ENCODE data around the gene SUB1.

The SUB1 gene

DNA sequence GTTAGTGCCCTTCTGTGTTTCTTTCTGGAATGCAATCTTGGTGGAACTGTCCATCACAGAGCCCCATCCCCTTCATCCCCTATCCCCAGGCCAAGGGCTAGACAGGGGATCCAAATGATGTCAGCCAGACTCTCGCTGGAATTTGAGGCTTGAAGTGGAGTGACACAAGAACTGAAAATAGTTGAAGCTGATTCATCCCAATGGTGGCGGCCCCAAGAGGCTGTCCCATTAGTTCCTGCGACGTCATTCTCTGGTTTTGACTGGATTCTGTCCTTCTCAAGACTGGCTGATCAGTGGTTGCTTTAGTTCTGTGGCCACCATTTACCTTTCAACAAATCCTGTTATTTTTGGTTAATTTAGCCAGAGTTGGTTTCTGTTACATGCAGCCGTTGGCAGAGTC, 59.9 kb downstream of the SUB1 start:
- Histone ChIP-seq H3K4me3 (replicated peaks; ENCODE audit: insufficient read depth, low read length) (no peak overlapping the region), H3K27me3 (ENCODE audit: insufficient read depth, poor library complexity, severe bottlenecking) (no peaks in the 10 kb centered on the region), H3K27ac (replicated peaks) (no peak overlapping the region)
- TF ChIP-seq GABPA (IDR thresholded peaks at IDR 0.05; ENCODE audit: low read depth): no peak
- TF ChIP-seq POLR2AphosphoS5 (IDR thresholded peaks at IDR 0.05; ENCODE audit: low read depth): no peak
- no peak for DNase-seq (ENCODE audit: low read depth in 1 of 2, low spot score in 1 of 2)

DNA sequence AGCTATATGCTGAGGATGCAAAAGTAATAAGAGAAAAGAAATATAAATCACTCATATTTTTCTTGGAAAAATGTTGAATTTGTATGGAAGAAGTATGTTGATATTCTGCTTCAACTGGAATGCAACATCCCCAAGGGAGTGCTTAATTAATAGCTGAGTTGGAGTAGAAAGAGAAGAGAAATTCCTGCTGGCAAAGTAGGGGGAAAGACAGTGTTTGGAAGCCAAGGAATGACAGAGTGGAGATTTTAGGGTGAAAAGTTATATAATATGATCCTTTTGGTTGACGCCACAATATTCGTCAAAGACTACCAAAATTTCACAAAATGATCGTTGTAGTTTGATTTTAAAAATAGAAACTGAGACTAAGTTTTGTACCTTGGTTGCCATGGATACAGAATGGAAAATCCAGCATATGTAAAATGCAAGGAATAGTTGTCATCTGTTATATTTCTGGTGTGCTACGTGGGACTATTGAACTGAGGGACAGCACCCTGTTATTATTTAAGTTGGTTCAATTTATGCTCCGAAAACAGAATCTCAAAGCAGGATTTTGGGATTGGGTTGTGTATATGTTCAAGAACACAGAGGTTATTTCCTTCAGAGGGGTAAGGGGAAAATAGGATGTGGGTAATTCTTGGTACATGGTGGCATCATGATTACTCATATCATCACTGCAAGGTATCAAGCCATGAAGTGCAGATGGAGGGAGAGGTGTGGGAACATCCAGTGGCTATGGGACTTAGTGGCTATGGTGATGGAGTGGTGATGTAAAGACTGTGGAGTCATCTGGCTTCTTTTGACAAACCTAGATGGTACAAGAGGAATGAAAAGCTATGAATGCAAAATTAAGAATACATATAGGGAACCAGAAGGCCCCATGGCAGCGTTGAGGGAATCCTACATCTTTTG, 61.0 kb downstream of the SUB1 start:
- TF ChIP-seq, protein P1, sequence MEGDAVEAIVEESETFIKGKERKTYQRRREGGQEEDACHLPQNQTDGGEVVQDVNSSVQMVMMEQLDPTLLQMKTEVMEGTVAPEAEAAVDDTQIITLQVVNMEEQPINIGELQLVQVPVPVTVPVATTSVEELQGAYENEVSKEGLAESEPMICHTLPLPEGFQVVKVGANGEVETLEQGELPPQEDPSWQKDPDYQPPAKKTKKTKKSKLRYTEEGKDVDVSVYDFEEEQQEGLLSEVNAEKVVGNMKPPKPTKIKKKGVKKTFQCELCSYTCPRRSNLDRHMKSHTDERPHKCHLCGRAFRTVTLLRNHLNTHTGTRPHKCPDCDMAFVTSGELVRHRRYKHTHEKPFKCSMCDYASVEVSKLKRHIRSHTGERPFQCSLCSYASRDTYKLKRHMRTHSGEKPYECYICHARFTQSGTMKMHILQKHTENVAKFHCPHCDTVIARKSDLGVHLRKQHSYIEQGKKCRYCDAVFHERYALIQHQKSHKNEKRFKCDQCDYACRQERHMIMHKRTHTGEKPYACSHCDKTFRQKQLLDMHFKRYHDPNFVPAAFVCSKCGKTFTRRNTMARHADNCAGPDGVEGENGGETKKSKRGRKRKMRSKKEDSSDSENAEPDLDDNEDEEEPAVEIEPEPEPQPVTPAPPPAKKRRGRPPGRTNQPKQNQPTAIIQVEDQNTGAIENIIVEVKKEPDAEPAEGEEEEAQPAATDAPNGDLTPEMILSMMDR (IDR thresholded peaks at IDR 0.05; ENCODE audit: insufficient read depth, low read length): no peak
- TF ChIP-seq GABPA (IDR thresholded peaks at IDR 0.05; ENCODE audit: low read depth): no peak
- no peak for TF ChIP-seq POLR2AphosphoS5 (IDR thresholded peaks at IDR 0.05; ENCODE audit: low read depth)
- TF ChIP-seq, protein P2, sequence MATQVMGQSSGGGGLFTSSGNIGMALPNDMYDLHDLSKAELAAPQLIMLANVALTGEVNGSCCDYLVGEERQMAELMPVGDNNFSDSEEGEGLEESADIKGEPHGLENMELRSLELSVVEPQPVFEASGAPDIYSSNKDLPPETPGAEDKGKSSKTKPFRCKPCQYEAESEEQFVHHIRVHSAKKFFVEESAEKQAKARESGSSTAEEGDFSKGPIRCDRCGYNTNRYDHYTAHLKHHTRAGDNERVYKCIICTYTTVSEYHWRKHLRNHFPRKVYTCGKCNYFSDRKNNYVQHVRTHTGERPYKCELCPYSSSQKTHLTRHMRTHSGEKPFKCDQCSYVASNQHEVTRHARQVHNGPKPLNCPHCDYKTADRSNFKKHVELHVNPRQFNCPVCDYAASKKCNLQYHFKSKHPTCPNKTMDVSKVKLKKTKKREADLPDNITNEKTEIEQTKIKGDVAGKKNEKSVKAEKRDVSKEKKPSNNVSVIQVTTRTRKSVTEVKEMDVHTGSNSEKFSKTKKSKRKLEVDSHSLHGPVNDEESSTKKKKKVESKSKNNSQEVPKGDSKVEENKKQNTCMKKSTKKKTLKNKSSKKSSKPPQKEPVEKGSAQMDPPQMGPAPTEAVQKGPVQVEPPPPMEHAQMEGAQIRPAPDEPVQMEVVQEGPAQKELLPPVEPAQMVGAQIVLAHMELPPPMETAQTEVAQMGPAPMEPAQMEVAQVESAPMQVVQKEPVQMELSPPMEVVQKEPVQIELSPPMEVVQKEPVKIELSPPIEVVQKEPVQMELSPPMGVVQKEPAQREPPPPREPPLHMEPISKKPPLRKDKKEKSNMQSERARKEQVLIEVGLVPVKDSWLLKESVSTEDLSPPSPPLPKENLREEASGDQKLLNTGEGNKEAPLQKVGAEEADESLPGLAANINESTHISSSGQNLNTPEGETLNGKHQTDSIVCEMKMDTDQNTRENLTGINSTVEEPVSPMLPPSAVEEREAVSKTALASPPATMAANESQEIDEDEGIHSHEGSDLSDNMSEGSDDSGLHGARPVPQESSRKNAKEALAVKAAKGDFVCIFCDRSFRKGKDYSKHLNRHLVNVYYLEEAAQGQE (IDR thresholded peaks at IDR 0.05; ENCODE audit: insufficient replicate concordance, low read depth): no peak
- no peak for TF ChIP-seq SPI1 (IDR thresholded peaks at IDR 0.05; ENCODE audit: borderline replicate concordance, low read depth)
- DNase-seq (ENCODE audit: low read depth in 1 of 2, low spot score in 1 of 2): no peak
- Histone ChIP-seq H3K27ac (replicated peaks) (no peak overlapping the region), H3K4me3 (replicated peaks; ENCODE audit: insufficient read depth, low read length) (no peak overlapping the region), H3K27me3 (ENCODE audit: insufficient read depth, poor library complexity, severe bottlenecking) (no peaks in the 10 kb centered on the region)

DNA sequence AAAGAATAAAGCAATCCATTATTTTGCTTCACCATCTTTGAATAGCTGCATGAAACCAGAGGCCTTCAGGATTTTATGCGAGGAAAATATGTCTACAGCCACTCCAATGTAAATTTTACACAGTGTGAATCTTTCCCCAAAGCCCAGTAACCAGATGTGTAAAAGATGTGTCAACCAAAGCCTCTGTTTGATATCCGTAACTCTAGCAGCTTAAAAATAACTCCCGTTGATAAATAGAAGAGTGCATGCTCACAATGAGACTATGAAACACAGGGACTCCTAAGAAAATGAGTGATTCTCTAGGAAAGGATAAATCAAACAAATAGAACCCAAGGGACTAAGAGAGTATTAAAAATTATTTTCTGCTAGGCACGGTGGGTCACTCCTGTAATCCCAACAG, 65.7 kb downstream of the SUB1 start:
- no peaks in the 10 kb centered on the region for H3K27me3 ChIP-seq (ENCODE audit: insufficient read depth, poor library complexity, severe bottlenecking)
- no peak overlapping the region for H3K27ac ChIP-seq (replicated peaks)
- no peak overlapping the region for H3K4me3 ChIP-seq (replicated peaks; ENCODE audit: insufficient read depth, low read length)
- TF ChIP-seq SPI1 (IDR thresholded peaks at IDR 0.05; ENCODE audit: borderline replicate concordance, low read depth) (no peak), POLR2AphosphoS5 (IDR thresholded peaks at IDR 0.05; ENCODE audit: low read depth) (no peak), GABPA (IDR thresholded peaks at IDR 0.05; ENCODE audit: low read depth) (no peak)
- TF ChIP-seq, protein P1 (IDR thresholded peaks at IDR 0.05; ENCODE audit: insufficient read depth, low read length): no peak
- TF ChIP-seq, protein P2 (IDR thresholded peaks at IDR 0.05; ENCODE audit: insufficient replicate concordance, low read depth): no peak
- DNase-seq (ENCODE audit: low read depth in 1 of 2, low spot score in 1 of 2): no peak

DNA sequence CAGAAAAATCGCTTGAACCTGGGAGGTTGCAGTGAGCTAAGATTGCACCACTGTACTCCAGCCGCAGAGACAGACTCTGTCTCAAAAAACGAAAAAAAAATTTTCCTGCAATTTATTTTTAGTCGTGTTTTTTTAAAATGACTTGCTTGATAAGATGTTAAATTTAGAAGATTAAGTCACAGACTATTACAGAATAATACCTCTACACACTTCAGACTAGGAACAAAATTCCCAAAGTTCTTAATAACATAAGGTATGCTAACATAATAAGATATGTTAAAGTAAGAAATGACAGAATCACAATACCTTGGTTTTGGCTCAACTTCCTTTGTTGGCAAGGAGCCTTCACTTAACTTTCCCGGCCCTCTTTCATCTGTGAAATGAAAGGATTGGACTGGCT, 66.3 kb downstream of the SUB1 start:
- Histone ChIP-seq H3K27me3 (ENCODE audit: insufficient read depth, poor library complexity, severe bottlenecking) (no peaks in the 10 kb centered on the region), H3K27ac (replicated peaks) (no peak overlapping the region), H3K4me3 (replicated peaks; ENCODE audit: insufficient read depth, low read length) (no peak overlapping the region)
- TF ChIP-seq, protein P2 (IDR thresholded peaks at IDR 0.05; ENCODE audit: insufficient replicate concordance, low read depth): no peak
- TF ChIP-seq, protein P1 (IDR thresholded peaks at IDR 0.05; ENCODE audit: insufficient read depth, low read length): no peak
- no peak for TF ChIP-seq GABPA (IDR thresholded peaks at IDR 0.05; ENCODE audit: low read depth)
- TF ChIP-seq SPI1 (IDR thresholded peaks at IDR 0.05; ENCODE audit: borderline replicate concordance, low read depth): no peak
- TF ChIP-seq POLR2AphosphoS5 (IDR thresholded peaks at IDR 0.05; ENCODE audit: low read depth): no peak
- DNase-seq (ENCODE audit: low read depth in 1 of 2, low spot score in 1 of 2): no peak
